Fibroblast of lung (primary cell): ENCODE data around the gene KAT2B. TPM values are rescaled to one million over a fixed set of nuclear protein-coding genes. Genes with fewer than 3 reads are reported as not detected.

Experiments used
- DNase-seq, 2 donors: peaks; one replicate each; pipeline versions ENCODE4 v3.0.0 to v3.0.0-alpha.2; 2010; ENCODE audit warnings: low read depth in 2 of 2
- H2AFZ ChIP-seq: 2 replicates; pipeline ENCODE4 v1.5.1; 2012; ENCODE audit warnings: low read length, control low read depth, inconsistent platforms
- H3K27ac ChIP-seq: 2 replicates; pipeline ENCODE4 v1.5.1; 2011; ENCODE audit warnings: low read length, control low read depth; ENCODE audit not compliant: insufficient read depth
- H3K27me3 ChIP-seq: 2 replicates; pipeline ENCODE4 v1.5.1; 2011; ENCODE audit warnings: mild to moderate bottlenecking, low read length; ENCODE audit not compliant: control insufficient read depth, insufficient read depth
- H3K36me3 ChIP-seq: 2 replicates; pipeline ENCODE4 v1.5.1; 2011; ENCODE audit warnings: low read length; ENCODE audit not compliant: control insufficient read depth, insufficient read depth
- H3K4me1 ChIP-seq: 2 replicates; pipeline ENCODE4 v1.5.1; 2011; ENCODE audit warnings: low read length; ENCODE audit not compliant: control insufficient read depth, insufficient read depth; ENCODE audit errors: extremely low read depth
- H3K4me2 ChIP-seq: 2 replicates; pipeline ENCODE4 v1.5.1; 2011; ENCODE audit warnings: low read length, control low read depth; ENCODE audit not compliant: insufficient read depth; ENCODE audit errors: extremely low read depth
- H3K4me3 ChIP-seq, 4 experiments: fragments of 200-600 bp in 1 of 4; sonication (generic) in 1 of 4; replicated peaks in 1 of 4; 2 replicates each; pipeline ENCODE4 v1.5.1; 2011 to 2016; ENCODE audit warnings: low read length in 4 of 4, low read depth in 3 of 4, mild to moderate bottlenecking in 3 of 4, control low read depth in 2 of 4, inconsistent platforms in 1 of 4, mixed read lengths in 1 of 4; ENCODE audit not compliant: insufficient read depth in 1 of 4; ENCODE audit errors: control extremely low read depth in 1 of 4
- H3K79me2 ChIP-seq: 2 replicates; pipeline ENCODE4 v1.5.1; 2012; ENCODE audit warnings: mild to moderate bottlenecking, low read length, inconsistent platforms; ENCODE audit not compliant: control insufficient read depth, insufficient read depth
- H3K9ac ChIP-seq: 2 replicates; pipeline ENCODE4 v1.5.1; 2011; ENCODE audit warnings: mild to moderate bottlenecking, low read length, control low read depth; ENCODE audit not compliant: insufficient read depth
- H3K9me3 ChIP-seq: 2 replicates; pipeline ENCODE4 v1.5.1; 2012; ENCODE audit warnings: low read depth, low read length; ENCODE audit not compliant: control insufficient read depth, insufficient read depth
- H4K20me1 ChIP-seq: 2 replicates; pipeline ENCODE4 v1.5.1; 2011; ENCODE audit warnings: low read length; ENCODE audit not compliant: control insufficient read depth, insufficient read depth; ENCODE audit errors: extremely low read depth
- CTCF ChIP-seq, 2 donors: IDR thresholded peaks in 1 of 2; conservative IDR thresholded peaks in 1 of 2; 1 replicate in 1 of 2; 2 replicates in 1 of 2; pipeline ENCODE4 v1.5.1; 2011 to 2012; ENCODE audit warnings: low read length in 2 of 2, control low read depth in 1 of 2, inconsistent platforms in 1 of 2, low read depth in 1 of 2, mild to moderate bottlenecking in 1 of 2
- EZH2 ChIP-seq: IDR thresholded peaks from 2 replicates; pipeline ENCODE4 v1.5.1; 2012; ENCODE audit warnings: low read length, control low read depth, mild to moderate bottlenecking; ENCODE audit errors: missing control alignments
- polyA plus RNA-seq, 2 donors: library from polyadenylated mRNA; depleted of rRNA in 1 of 2; stranded (reverse) in 1 of 2; unstranded in 1 of 2; fragments of >200 nt; gene quantifications; 2 replicates each; pipeline ENCODE4 v1.2.1, GENCODE V29; 2011 to 2012; ENCODE audit warnings: missing spikeins in 1 of 2
- total RNA-seq: library from RNA; depleted of rRNA; stranded (reverse); fragments of >200 nt; gene quantifications from 2 replicates; pipeline ENCODE4 v1.2.1, GENCODE V29; 2014

KAT2B gene
- total and polyA plus RNA-seq, 2 donors (not counting 1 experiment from before 2014, with no cell fraction given) = 9.1 to 14.7 TPM

- no peak overlapping the region for H3K4me2 ChIP-seq
- H3K27me3 ChIP-seq = no peaks in the 10 kb centered on the region
- no peak overlapping the region for H3K4me3 ChIP-seq
- H3K9ac ChIP-seq = no peak overlapping the region
- H2AFZ ChIP-seq = no peak overlapping the region
- no peak overlapping the region for H3K27ac ChIP-seq
- TF ChIP-seq EZH2 = no peak
- TF ChIP-seq CTCF (conservative IDR thresholded peaks at IDR 0.05 in 1 of 2, IDR thresholded peaks at IDR 0.05 in 1 of 2; ENCODE audit: low read depth in 1 of 2, low read length in 2 of 2) = no peak
- H3K9me3 ChIP-seq = no peaks in the 10 kb centered on the region
- H4K20me1 ChIP-seq = no peaks in the 10 kb centered on the region
- no peak for DNase-seq
- H3K4me1 ChIP-seq = no peaks in the 10 kb centered on the region
- no peaks in the 10 kb centered on the region for H3K36me3 ChIP-seq
- H3K79me2 ChIP-seq = no peaks in the 10 kb centered on the region
These were observed 80.8 kb downstream of the KAT2B start for GRCh38 chr3:20121088-20121487.

GRCh38 chr3:20123131-20123652, 82.9 kb downstream of the KAT2B start:
- H3K4me2 ChIP-seq = no peak overlapping the region
- no peaks in the 10 kb centered on the region for H3K4me1 ChIP-seq
- H3K27me3 ChIP-seq = no peaks in the 10 kb centered on the region
- no peak overlapping the region for H3K9ac ChIP-seq
- no peak for TF ChIP-seq EZH2
- no peak for TF ChIP-seq CTCF (conservative IDR thresholded peaks at IDR 0.05 in 1 of 2, IDR thresholded peaks at IDR 0.05 in 1 of 2; ENCODE audit: low read depth in 1 of 2, low read length in 2 of 2)
- H4K20me1 ChIP-seq = no peaks in the 10 kb centered on the region
- H3K9me3 ChIP-seq = no peaks in the 10 kb centered on the region
- no peak overlapping the region for H2AFZ ChIP-seq
- no peaks in the 10 kb centered on the region for H3K36me3 ChIP-seq
- H3K27ac ChIP-seq = no peak overlapping the region
- DNase-seq = no peak
- no peak overlapping the region for H3K4me3 ChIP-seq
- no peaks in the 10 kb centered on the region for H3K79me2 ChIP-seq

GRCh38 chr3:20125289-20125688, 85.0 kb downstream of the KAT2B start:
- H3K79me2 ChIP-seq = no peaks in the 10 kb centered on the region

More at GRCh38 chr3:20125289-20125688, 85.0 kb downstream of the KAT2B start:
- Histone ChIP-seq H3K4me2 (no peak overlapping the region), H3K4me1 (no peaks in the 10 kb centered on the region), H2AFZ (no peak overlapping the region), H3K9me3 (no peaks in the 10 kb centered on the region), H4K20me1 (no peaks in the 10 kb centered on the region), H3K27ac (no peak overlapping the region), H3K27me3 (no peaks in the 10 kb centered on the region), H3K9ac (no peak overlapping the region), H3K4me3 (no peak overlapping the region), H3K36me3 (no peaks in the 10 kb centered on the region)
- TF ChIP-seq CTCF (conservative IDR thresholded peaks at IDR 0.05 in 1 of 2, IDR thresholded peaks at IDR 0.05 in 1 of 2; ENCODE audit: low read depth in 1 of 2, low read length in 2 of 2) (no peak), EZH2 (no peak)
- no peak for DNase-seq
